SKM-1 treated with dmso at 0.1 percent for 144 hours (cell line): Measurements from ENCODE around the gene PREB.
"Not testable (repeated sequence)": the region's sequence is repeated elsewhere in the genome, so short reads cannot be mapped to it uniquely, and the experiment has no call there.

ENCODE experiments used
- DNase-seq: peaks from one replicate; lab custom pipeline; 2025; ENCODE audit not compliant: unreplicated experiment; lab: John Stamatoyannopoulos, UW

Gene PREB

DNA sequence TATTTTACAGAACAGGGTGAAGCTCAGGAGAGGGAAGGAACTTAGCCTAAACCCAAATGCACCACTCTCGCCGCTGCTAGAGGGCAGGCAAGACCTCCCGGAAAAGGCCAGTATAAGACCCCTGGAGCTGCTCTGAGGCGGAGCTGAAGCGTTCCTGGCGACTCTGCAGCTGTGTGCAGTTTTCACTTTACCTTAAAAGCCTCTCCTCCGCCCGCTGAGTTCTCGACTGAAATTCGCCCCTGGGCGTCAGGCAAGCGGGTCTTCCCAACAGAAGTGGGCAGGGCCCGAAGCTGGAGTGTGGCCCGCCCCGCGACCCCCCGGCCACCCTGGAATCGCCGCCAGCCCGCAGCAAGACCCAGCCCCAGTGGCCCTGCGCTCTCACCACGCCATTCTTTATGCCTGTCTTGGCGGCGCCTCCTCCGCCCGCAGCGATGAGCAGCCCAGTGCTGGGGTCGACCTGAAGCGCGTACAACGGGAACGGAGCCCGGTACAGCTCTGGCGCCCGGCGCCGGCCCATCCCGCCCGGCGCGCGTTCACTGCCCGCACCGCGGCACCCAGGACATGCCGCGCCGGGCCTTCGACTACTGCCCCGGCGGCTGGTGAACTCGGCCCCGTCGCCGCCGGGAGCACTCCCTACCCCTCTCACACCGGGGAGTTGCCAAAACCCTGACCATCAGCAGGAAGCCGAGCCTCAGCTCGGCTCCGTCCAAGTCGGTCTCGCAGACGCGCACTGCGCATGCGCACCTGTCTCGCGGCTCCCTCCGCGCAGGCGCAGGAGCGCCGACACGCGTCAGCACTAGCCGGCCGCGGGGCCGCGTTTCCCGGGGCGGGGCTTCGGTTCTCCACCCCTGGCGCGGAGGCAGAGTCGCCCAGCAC lies at the start of gene PREB:
Gene PREB, minus strand, starts transcription at position 732 of the 876 bp plus-strand sequence. Its CDS starts 215 bp downstream, at position 517.
- peak; percentile 93 for DNase-seq

DNA sequence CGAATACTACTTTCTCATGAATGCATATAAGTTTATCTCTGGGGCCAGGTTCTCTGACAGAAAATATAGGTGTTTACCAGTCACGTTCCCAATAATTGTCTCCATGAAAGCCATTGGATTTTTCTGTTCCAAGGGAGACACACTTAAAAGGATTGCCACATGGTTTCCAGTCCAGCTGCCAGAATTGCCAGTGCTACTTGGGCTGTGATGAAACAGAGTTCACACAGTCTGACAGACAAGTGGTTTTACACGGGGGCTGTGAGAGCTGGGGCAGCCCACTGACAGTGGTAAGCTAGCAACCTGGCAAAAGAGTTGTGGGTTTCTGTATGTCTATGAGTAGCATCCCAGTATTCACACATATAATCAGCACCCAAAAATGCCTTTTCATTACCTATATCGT lies 49.7 kb upstream of the PREB start:
- DNase-seq = no peak

- no peak for DNase-seq
These were observed 47.9 kb upstream of the PREB start for GRCh38 chr2:27182346-27182745.

DNA sequence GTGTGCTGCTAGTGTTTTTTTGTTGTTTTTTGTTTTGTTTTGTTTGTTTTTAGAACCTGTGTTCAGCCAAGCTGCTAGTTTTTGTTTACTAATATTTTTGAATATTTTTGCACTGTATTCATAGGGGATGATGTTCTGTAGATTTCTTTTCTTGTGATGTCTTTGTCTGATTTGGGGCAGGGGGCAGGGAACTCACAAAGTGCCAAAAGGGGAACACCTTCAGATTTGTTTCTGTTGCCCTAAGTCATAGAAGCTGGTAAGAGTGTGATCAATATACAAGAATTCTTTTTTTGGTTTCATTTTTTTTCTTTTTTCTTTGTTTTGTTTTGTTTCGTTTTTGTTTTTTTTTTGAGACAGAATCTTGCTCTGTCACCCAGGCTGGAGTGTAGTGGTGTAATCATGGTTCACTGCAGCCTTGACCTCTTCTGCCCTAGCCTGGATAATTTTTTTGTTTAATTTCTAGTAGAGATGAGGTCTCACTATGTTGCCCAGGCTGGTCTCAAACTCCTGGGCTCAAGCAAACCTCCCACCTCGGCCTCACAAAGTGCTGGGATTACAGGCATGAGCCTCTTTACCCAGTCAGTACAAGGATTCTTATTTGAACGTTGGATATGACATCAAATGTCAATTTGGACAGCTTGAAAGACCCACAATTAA lies 45.0 kb upstream of the PREB start:
- DNase-seq = no peak

DNA sequence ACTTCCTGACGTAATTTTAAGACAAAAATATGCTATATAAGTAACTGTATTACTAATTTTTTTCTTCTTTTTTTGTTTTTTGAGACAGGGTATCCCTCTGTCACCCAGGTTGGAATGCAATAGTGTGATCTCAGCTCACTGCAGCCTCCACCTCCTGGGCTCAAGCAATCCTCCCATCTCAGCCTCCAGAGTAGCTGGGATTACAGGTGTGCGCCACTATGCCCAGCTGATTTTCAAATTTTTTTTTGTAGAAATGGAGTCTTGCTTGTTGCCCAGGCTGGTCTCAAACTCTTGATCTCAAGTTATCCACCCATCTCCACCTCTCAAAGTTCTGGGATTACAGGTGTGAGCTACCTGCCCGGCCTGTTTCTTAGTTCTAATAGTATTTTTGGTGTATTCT lies 44.0 kb upstream of the PREB start:
- DNase-seq = no peak

DNA sequence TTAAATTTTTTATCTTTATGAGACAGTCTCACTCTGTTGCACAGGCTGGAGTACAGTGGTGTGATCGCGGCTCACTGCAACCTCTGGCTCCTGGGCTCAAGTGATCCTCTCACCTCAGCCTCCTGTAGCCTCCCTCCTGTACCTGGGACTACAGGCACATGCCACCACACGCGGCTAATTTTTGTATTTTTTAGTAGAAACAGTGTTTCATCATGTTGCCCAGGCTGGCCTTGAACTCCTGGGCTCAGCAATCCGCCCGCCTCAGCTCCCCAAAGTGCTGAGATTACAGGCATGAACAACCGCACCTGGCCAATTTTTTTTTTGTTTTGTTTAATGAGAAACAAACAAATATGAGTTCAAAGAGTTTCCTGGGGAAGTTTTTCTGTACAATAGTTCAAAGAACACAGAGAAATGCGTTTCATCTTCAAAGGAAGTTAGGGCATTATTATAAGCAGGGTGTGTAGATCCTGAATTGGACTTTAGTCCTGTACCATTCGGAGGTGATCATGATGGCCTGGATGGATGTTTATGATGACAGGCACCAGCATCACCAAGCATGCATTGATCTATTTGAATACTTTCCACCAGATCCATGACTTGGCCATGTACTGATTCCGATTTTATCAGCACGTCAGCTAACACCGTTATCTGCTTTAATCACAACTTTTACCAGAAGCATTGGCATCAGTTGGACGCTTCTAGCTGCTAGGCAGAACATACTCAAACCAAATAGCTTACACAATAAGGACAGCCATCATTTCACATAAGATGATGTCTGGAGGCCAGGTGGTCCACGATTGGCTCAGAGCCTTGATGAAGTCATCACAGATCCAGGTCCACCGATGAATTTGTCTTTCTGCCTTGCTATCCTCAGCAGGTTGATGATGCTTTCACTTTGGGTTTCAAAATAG lies 43.3 kb upstream of the PREB start:
- no peak for DNase-seq

DNA sequence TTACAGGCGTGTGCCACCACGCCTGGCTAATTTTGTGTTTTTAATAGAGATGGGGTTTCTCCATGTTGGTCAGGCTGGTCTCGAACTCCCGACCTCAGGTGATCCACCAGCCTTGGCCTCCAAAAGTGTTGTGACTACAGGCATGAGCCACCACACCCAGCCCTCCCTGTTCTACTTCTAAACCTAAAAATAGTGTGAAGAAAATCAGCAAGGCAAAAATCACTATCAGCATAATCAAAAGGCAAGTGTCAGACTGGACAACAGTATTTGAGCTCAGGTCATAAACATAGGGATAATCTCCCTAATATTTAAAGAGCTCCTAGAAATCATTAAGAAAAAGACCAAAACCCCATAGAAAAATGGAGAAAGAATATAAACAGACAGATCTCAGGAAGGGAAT lies 41.3 kb upstream of the PREB start:
- not testable (repeated sequence) for DNase-seq

DNA sequence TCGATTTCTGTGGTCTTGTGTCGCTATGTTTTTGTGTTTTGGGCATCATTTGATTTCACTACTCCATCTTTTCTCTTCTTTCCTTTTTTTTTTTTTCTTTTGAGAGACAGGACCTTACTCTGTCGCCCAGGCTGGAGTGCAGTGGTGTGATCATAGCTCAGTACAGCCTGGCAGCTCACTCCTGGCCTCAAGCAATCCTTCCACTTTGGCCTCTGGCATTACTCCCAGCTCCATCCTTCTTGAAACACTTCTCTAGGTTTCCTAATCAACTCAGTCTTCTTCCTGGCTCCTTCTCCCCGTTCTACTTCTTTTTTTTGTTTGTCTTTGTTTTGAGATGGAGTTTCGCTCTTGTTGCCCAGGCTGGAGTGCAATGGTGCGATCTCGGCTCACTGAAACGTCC lies 40.9 kb upstream of the PREB start:
- DNase-seq = no peak

DNA sequence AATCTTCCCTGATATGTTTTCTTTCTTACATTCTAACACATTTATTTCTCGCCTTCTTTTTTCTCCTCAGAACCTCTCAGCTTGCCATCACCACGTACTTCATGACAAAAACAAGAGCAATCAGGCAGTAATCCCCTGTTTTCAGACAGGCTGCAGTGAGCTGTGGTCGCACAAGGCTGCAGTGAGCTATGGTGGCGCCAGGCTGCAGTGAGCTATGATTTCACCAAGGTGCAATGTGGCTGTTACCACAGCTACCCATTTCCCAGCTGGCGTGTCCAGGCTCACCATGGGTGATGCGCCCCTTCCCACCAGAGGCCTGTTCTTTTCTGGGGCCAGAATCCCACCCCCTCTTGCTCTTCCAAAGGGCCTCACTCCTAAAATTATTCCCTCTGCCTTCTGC lies 40.2 kb upstream of the PREB start:
- no peak for DNase-seq

DNA sequence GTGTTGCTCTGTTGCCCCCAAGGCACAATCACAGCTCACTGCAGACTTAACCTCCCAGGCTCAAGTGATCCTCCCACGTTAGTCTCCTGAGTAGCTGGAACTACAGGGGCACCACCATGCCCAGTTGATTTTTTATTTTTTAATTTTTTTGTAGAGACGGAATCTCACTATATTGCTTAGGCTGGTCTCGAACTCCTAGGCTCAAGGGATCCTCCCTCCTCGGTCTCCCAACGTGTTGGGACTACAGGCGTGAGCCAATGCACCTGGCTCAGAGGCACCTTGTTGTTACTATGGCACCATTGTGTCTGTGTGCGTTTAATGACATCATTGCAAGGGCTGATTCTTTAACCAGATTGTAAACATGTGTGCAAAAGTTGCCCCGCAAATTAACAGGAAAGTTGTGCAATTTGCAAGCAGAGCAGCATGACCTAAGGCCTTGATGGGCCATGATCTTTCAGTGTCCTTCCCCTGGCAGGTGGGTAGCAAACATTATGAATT lies 37.0 kb upstream of the PREB start:
- no peak for DNase-seq

GRCh38 chr2:27170581-27171337 lies 36.3 kb upstream of the PREB start:
- no peak for DNase-seq

DNA sequence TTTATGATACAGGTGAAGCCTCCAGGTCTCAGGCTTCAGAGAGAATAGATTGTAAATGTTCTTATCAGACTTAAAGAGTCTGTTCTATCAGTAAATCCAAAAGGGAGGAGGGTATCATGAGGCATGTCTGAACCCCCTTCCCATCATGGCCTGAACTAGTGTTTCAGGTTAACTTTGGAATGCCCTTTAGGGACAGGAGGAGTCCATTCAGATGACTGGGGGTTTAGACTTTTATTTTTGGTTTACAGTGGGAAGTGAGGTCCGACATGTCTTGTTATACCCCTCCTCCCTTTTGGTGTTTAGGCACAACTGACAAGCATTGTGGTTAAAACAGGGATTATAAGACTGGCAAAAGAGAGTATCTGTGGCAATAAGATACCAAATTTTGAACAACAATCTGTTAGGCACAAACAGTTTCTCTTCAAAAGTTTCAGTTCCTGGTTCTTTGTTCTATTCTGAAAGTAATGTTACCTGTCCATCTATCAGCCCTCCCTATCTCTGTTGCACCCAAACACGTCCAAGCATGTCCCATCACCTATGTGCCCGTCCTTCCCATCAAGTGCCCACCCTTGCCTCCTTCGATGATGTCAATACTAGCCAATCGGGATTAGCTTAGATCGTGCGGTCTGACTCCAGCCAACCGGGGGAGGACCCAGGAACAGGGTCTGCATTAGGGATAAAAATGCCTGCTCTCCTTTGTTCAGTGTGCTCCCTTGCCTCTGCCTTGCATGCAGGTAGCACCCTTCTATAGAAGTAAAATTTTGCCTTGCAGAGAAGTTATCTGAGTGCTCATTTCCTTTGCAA lies 30.7 kb upstream of the PREB start:
- DNase-seq = no peak

GRCh38 chr2:27162151-27163121 lies 28.0 kb upstream of the PREB start:
- no peak for DNase-seq

DNA sequence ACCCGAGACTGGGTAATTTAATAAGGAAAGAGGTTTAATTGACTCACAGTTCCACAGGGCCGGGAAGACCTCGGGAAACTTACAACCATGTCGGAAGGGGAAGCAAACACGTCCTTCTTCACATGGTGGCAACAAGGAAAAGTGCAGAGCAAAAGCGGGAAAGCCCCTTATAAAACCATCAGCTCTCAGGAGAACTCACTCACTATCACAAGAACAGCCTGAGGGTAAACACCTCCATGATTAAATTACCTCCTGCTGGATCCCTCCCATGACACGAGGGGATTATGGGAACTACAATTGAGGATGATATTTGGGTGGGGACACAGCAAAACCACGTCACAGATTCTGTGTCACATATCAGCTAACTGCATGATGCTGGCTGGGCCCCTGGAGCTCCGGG lies 25.8 kb upstream of the PREB start:
- no peak for DNase-seq

- no peak for DNase-seq
These were observed 24.8 kb upstream of the PREB start for GRCh38 chr2:27159271-27159670.

DNA sequence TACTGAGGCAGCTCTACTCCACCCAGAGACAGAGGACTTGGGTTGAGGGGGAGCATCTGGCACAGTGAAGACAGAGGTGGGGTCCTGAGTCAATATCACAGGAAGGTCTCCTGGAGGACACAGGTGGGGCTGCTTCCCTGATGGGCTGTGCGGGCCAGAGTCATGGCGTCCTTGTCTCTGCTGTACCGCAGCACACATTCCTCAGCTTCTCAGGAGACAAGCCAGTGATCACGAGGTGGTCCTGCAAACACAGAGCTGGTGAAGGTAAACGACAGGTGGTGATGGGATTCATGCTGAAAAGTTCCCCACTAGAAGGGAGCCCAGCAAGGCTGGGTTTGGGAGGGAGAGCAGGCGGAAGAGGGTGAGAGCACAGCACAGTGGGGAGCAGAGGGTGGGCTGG lies 24.0 kb upstream of the PREB start:
- no peak for DNase-seq

DNA sequence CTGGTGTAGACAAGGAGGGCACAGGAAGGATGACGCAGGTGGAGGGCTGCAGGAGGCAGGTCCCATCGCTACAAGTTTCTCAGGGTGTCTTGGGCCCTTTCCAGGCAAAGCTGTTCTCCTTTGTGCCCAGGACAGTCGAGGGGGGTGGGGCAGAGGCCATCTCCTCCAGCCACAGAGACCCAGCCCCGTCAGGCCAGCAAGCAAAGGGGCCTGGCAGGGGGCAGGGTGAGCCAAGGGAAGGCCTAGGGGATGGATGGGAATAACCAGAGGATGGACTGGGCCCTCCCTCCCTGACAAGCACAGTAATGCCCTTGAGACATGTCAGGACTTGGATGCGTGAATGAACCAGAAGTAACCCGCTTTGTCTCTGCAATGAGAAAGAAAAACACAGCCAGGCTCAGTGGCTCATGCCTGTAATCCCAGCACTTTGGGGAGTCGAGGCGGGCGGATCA lies 20.7 kb upstream of the PREB start:
- no peak for DNase-seq

DNA sequence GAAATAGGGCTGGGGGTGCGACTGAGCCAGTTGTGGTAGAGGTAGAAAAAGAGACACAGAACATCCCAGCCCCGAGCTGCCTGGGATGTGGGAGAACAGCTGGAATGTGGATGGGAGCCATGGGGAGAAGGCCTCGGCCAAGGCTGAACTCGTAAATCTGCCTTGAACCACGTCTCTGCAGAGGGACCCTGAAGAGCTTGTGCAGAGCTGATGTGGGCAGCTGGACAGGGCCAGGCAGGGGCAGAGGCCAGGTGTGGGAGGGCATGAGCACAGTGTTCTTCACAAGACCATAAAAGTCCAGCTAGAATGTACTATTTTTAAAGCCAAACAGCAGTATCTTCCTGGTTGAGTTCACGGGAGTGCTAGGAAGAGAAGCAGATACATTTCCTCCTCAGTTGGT lies 20.1 kb upstream of the PREB start:
- no peak for DNase-seq
